Effector memory CD8-positive, alpha-beta T cell (primary cell): Measurements from ENCODE around the gene C12orf75.

Source experiments
- ATAC-seq: fragments of 150-1000 bp; cut with Tn5 transposase; replicated peaks from 2 replicates; pipeline ENCODE4 v1.10.0; 2021; ENCODE audit warnings: mild to moderate bottlenecking, moderate library complexity
- DNase-seq, 3 experiments: peaks; one replicate each; pipeline ENCODE4 v3.0.0; 2021
- H3K27ac Mint-ChIP-seq, 2 donors: one replicate each; pipeline ENCODE4 v1.8.0; 2022; ENCODE audit warnings: mild to moderate bottlenecking in 2 of 2, mixed read lengths in 2 of 2, moderate library complexity in 2 of 2
- H3K27me3 Mint-ChIP-seq, 2 donors: one replicate each; pipeline ENCODE4 v1.8.0; 2022; ENCODE audit warnings: mixed read lengths in 2 of 2
- H3K36me3 Mint-ChIP-seq: one replicate; pipeline ENCODE4 v1.8.0; 2022; ENCODE audit warnings: mild to moderate bottlenecking, moderate library complexity, mixed read lengths; ENCODE audit not compliant: insufficient read depth
- H3K4me1 Mint-ChIP-seq, 2 donors: one replicate each; pipeline ENCODE4 v1.8.0; 2022; ENCODE audit warnings: low read depth in 2 of 2, mixed read lengths in 2 of 2
- H3K4me3 Mint-ChIP-seq, 2 donors: one replicate each; pipeline ENCODE4 v1.8.0; 2022; ENCODE audit warnings: mild to moderate bottlenecking in 2 of 2, mixed read lengths in 2 of 2, moderate library complexity in 2 of 2
- H3K9me3 Mint-ChIP-seq, 2 donors: one replicate each; pipeline ENCODE4 v1.8.0; 2022; ENCODE audit warnings: mixed read lengths in 2 of 2

Gene C12orf75

DNA sequence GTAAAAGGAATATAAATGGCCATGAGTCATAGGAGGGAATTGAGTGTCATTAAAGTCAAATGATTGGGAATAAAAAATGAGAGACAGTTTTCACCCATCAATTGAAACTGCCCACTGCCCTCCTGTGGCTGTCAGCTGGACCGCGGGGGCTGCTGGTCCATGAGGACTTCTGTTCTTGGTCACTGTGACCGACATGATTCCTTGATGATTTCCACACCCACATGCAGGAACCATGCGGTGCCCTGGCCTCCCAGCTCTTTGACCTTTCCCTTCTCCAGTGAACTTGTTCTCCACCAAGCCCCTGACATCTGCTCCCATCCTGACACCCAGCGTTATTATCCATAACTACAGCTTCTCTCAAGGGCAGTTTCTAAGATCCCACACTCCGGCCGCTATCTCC lies 48.4 kb downstream of the C12orf75 start:
- DNase-seq (no peak), ATAC-seq (no peak)
- H3K27ac Mint-ChIP-seq = no peak overlapping the region
- no peaks in the 10 kb centered on the region for H3K4me1 Mint-ChIP-seq
- no peak overlapping the region for H3K4me3 Mint-ChIP-seq
- H3K9me3 Mint-ChIP-seq = no peaks in the 10 kb centered on the region
- H3K27me3 Mint-ChIP-seq = no peaks in the 10 kb centered on the region
- H3K36me3 Mint-ChIP-seq = peaks cover 4% of the 10 kb centered on the region

DNA sequence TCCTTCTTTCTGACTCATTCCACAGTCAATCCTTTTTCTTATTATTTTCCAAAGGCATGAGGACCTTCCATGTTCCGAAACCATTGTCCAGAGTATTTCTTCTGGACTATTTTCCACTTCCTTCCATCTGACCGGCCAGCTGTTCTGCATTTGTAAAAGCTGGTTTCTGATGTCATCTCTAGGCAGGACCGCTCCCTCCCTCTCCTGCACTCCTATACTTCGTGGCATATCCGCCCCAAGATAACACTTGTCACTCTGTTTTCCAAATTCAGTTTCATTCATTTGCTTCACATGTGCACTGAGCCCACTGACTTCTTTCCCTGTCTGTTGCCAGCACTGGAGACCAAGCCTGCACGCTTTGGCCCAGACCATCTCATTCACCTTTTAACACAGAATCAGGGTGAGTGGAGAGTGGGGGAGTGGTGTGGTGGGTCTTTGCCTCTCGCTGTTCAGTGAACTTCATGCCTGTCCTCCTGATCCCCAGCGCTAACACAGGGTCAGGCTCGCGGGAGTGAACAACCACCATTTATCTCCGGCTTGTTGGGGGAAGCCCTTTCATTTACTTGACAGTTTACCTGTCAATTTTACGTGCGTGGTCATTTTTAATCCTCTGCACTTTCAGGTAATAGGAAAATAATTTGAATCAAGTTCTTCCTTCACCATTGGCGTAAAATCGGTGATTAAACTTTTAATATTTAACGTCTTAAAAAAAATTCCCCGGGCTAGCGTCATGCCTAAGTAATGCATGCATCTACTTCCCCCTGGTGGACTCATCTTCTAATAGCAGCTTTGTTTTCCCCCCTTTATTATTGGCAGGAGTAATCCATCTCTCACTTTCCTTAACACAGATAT lies 52.5 kb downstream of the C12orf75 start:
- DNase-seq = peak; percentile 36 to 42 (median 38)
- peak; percentile 63 for ATAC-seq
- Mint-ChIP-seq H3K27ac (no peak overlapping the region), H3K27me3 (no peaks in the 10 kb centered on the region), H3K36me3 (no peaks in the 10 kb centered on the region), H3K9me3 (no peaks in the 10 kb centered on the region), H3K4me1 (no peaks in the 10 kb centered on the region), H3K4me3 (no peak overlapping the region)

DNA sequence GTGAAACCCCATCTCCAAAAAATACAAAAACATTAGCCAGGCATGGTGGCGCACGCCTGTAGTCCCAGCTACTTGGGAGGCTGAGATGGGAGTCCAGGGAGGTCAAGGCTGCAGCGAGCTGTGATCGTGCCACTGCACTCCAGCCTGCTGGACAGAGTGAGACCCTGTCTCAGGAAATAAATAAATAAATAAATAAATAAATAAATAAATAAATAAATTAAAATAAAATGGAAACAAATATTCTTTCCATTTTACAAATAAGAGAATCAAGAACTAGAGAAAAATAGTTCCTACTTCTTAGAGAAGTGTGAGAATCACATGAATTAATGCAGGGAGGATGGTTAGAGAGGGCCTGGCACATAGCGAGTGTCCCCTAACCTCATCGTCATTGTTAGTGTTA lies 53.7 kb downstream of the C12orf75 start:
- DNase-seq (no peak), ATAC-seq (no peak)
- Mint-ChIP-seq H3K9me3 (no peaks in the 10 kb centered on the region), H3K27me3 (no peaks in the 10 kb centered on the region), H3K4me3 (no peak overlapping the region), H3K27ac (no peak overlapping the region), H3K4me1 (no peaks in the 10 kb centered on the region), H3K36me3 (no peaks in the 10 kb centered on the region)

DNA sequence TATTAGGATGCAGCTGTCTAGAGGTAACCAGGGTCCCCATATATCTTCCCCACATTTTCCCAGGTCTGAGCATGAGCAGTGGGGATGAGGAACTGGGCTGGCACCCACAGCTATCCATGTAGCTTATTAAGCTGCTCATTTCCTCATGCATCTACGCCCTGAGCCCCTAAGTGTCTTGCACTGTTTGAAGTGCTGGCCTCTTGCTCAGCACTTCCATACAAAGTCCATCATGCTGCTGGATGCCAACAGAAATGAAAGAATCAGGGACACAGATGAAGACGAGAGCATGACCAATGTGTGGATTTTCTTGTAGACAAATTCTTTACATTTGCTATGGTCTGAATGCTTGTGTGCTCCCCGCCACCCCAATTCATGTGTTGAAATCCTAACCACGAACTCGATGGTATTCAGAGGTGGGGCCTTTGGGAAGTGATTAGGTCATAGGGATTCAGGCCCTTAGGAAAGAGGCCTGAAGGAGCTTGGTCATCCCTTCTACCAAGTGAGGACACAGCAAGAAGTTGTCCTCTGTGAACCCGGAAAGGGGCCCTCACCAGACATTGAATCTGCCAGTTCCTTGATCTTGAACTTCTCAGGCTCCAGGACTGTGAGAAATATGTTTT lies 54.5 kb downstream of the C12orf75 start:
- ATAC-seq = no peak
- Mint-ChIP-seq H3K9me3 (no peaks in the 10 kb centered on the region), H3K4me3 (no peak overlapping the region), H3K36me3 (no peaks in the 10 kb centered on the region), H3K27me3 (no peaks in the 10 kb centered on the region), H3K27ac (no peak overlapping the region), H3K4me1 (no peaks in the 10 kb centered on the region)
- no peak for DNase-seq

DNA sequence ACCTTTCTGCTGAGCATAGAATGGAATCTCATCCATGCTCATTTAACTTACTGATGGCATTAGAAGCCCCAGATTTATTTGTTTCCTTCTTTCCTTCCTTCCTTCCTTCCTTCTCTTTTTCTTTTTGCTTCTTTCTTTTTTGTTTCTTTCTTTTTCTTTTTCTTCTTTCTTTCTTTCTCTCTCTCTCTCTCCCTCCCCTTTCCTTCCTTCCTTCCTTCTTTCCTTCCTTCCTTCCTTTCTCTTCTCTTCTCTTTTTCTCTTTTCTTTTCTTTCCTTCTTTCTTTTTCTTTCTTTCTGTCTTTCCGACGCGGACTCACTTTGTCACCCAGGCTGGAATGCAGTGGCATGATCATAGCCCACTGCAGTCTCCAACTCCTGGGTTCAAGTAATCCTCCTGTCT lies 55.9 kb downstream of the C12orf75 start:
- Mint-ChIP-seq H3K4me3 (no peak overlapping the region), H3K9me3 (no peaks in the 10 kb centered on the region), H3K36me3 (no peaks in the 10 kb centered on the region), H3K27ac (peak overlapping the region in 1 of 2 donors; percentile 6), H3K4me1 (no peaks in the 10 kb centered on the region), H3K27me3 (no peaks in the 10 kb centered on the region)
- ATAC-seq = no peak
- DNase-seq = no peak

DNA sequence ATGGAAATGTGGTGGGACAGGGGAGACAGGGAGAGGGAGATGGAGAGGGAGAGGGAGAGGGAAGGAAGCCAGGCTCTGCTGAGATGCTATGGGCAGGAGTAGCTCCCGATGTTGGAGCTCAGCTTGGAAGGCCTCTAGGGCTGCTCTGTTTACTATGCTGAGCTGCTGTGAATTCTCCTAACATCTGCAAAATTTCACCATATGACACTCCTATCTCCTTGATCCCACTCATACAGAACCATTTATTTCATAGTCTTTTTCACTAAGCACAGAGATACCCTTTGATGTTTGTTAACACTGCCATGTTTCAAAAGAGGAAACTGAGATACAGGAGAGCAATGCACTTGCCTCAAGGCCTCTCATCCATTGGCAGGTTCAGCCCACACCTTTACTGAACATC lies 60.7 kb downstream of the C12orf75 start:
- no peaks in the 10 kb centered on the region for H3K36me3 Mint-ChIP-seq
- no peak overlapping the region for H3K4me3 Mint-ChIP-seq
- no peaks in the 10 kb centered on the region for H3K27me3 Mint-ChIP-seq
- DNase-seq = no peak
- H3K4me1 Mint-ChIP-seq = peaks cover 0 to 2% of the 10 kb centered on the region in 2 donors
- ATAC-seq = no peak
- H3K27ac Mint-ChIP-seq = peak overlapping the region in 1 of 2 donors; percentile 14
- no peaks in the 10 kb centered on the region for H3K9me3 Mint-ChIP-seq

DNA sequence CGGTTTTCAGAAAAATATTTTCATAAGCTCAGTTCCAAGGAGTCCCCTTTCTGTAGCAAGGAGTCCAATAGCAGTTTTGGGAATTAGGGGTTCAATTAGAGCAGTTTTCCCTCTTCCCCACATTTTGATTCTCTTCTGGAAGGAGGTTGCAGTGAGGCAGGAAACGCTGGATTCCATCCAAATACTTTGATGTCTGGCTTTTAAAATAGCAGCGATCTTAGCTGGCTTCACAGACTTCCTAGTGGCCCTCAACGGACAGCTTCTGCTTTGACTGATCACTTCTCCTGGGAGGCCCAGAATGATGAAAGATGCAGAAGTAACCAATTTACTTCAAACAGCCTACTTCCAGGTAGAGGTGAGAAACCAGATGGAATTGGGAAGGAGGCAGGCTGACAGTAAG lies 63.1 kb downstream of the C12orf75 start:
- Mint-ChIP-seq H3K9me3 (no peaks in the 10 kb centered on the region), H3K4me3 (no peak overlapping the region), H3K36me3 (no peaks in the 10 kb centered on the region), H3K4me1 (peaks cover 0 to 2% of the 10 kb centered on the region in 2 donors), H3K27me3 (no peaks in the 10 kb centered on the region), H3K27ac (no peak overlapping the region)
- DNase-seq = no peak
- ATAC-seq = no peak

DNA sequence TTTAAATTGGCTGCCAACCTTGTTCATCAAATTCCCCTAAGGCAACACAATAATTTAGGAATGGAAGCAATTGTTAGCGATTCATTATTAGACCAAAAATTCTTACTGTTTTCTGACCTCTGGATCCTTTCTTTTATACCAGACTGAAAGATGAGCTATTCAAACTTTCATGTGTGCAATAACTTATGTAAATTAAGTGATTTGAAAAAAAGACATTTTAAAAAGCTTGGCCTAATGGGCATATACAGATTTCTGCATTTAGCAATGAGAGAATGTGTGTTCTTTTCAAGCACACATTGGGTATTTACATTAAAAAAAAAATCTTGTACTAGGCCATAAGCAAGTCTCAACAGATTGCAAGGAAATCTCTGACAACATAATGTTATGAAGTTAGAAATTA lies 65.5 kb downstream of the C12orf75 start:
- no peaks in the 10 kb centered on the region for H3K9me3 Mint-ChIP-seq
- no peaks in the 10 kb centered on the region for H3K36me3 Mint-ChIP-seq

DNA sequence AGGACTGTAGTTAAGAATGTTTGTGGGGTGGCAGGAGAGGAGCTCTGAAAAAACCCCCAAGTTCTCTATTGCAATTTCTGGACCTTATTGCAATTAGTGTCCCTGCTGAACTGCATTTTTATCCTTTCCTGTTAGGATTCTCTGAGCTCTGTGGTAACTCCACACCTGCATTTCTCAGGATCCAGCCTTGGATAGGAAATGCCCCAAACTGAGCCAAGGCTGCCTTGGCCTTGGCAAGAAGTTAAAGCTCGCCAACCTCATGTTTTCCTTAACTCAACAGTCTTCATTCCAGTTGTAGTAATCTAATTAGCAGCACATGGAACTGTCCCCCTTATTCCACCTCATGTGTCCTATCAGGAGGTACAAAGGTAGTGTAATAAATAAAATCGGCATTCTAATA lies 66.5 kb downstream of the C12orf75 start:
- ATAC-seq (no peak), DNase-seq (no peak)
- Mint-ChIP-seq H3K4me3 (no peak overlapping the region), H3K36me3 (no peaks in the 10 kb centered on the region), H3K27ac (peak overlapping the region in 1 of 2 donors; percentile 21), H3K27me3 (no peaks in the 10 kb centered on the region), H3K4me1 (peaks cover 0 to 2% of the 10 kb centered on the region in 2 donors), H3K9me3 (no peaks in the 10 kb centered on the region)

More for the DNA sequence above, 65.5 kb downstream of the C12orf75 start:
- H3K27me3 Mint-ChIP-seq = no peaks in the 10 kb centered on the region
- H3K4me1 Mint-ChIP-seq = peaks cover 0 to 2% of the 10 kb centered on the region in 2 donors
- H3K4me3 Mint-ChIP-seq = no peak overlapping the region
- H3K27ac Mint-ChIP-seq = no peak overlapping the region
- no peak for DNase-seq
- no peak for ATAC-seq

DNA sequence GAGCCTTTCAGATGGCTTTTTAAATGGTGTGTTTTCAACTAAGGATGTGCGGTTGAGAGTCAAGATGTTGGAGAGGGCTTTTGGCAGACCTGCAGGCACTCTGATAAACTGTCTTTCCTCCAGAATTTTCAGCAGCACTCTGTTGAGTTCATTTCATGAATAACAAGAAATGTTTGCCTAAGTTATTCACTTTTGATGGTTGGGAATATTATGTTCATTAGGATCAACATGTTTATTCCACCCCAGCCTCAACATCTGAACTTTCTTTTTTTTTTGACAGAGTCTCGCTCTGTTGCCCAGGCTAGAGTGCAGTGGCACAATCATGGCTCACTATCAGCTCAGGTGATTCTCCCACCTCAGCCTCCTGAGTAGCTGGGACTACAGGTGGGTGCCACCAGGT lies 68.4 kb downstream of the C12orf75 start:
- Mint-ChIP-seq H3K27ac (no peak overlapping the region), H3K9me3 (no peaks in the 10 kb centered on the region), H3K27me3 (no peaks in the 10 kb centered on the region), H3K4me1 (no peaks in the 10 kb centered on the region), H3K36me3 (no peaks in the 10 kb centered on the region), H3K4me3 (no peak overlapping the region)
- no peak for ATAC-seq
- DNase-seq = no peak

DNA sequence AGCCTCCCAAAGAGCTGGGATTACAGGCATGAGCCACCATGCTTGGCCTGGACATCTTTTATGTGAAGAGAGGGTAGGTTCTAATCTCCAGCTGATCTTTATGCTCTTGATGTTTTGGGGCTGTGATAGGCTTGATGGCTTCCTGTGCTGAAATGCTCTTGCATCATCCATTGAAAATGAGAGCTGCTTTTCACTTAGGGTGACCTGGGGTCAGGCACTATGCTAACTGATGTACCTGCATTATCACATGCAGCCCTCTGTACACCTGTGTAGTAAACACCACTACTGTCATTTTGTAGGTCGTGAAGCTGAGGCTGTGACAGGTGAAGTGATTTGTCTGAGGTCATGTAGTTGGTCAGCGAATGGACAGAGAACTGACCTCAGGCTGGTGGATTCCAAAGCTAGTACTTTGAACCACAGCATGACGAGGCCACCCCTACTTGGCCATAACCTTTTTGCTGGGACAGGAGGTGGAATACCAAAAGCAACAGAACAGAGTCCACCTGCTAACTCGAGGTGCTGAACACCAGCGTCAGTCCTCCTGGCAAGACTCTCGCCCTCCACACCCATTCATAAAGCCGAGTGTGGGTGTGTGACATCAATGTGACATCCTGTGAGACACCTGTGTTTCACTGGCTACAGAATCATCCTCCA lies 69.1 kb downstream of the C12orf75 start:
- no peak overlapping the region for H3K4me3 Mint-ChIP-seq
- no peak for ATAC-seq
- peaks cover 4% of the 10 kb centered on the region for H3K36me3 Mint-ChIP-seq
- no peaks in the 10 kb centered on the region for H3K27me3 Mint-ChIP-seq
- no peaks in the 10 kb centered on the region for H3K4me1 Mint-ChIP-seq
- H3K9me3 Mint-ChIP-seq = no peaks in the 10 kb centered on the region
- H3K27ac Mint-ChIP-seq = no peak overlapping the region
- no peak for DNase-seq

DNA sequence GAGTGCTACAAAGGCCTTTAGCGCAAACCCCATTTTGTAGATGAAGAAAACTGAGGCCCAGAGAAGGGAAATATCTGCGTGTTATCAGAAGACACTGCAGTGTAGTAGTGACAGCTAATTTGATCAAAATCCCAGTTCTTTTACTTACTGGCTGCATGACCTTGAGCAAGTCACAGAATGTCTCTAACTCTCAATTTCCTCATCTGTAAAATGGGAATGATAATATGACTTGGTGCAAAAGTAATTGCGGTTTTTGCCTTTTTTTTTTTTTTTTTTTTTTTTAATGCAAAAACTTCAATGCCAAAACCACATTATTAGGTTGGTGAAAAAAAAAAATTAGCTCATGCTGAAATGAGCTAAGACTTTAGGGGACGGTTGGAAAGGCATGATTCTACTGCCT lies 69.7 kb downstream of the C12orf75 start:
- no peak overlapping the region for H3K27ac Mint-ChIP-seq

DNA sequence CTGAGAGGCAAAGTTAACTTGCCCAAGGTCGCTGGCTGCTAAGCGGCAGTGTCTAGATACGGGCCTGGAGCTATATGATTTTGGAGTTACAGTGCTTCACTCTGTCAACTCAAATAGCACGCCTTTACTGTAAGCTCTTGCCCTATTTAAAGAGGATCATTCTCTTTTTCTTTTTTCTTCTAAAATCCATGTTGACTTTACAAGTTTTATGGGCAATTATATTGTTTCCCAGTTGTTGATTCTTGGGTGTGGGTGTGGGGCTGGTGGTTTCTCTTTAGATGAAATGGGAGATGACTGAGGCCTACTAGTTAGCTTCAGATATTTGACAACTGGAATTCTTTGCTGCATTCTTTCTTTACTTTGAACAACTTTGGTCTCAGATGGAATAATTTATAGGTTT lies 70.7 kb downstream of the C12orf75 start:
- H3K27ac Mint-ChIP-seq = no peak overlapping the region
- peaks cover 4% of the 10 kb centered on the region for H3K36me3 Mint-ChIP-seq
- no peaks in the 10 kb centered on the region for H3K27me3 Mint-ChIP-seq
- ATAC-seq (no peak), DNase-seq (no peak)
- H3K9me3 Mint-ChIP-seq = no peaks in the 10 kb centered on the region
- H3K4me3 Mint-ChIP-seq = no peak overlapping the region
- no peaks in the 10 kb centered on the region for H3K4me1 Mint-ChIP-seq

More for the DNA sequence above, 69.7 kb downstream of the C12orf75 start:
- peaks cover 4% of the 10 kb centered on the region for H3K36me3 Mint-ChIP-seq
- H3K4me1 Mint-ChIP-seq = no peaks in the 10 kb centered on the region
- DNase-seq = no peak
- H3K9me3 Mint-ChIP-seq = no peaks in the 10 kb centered on the region
- no peaks in the 10 kb centered on the region for H3K27me3 Mint-ChIP-seq
- ATAC-seq = no peak
- no peak overlapping the region for H3K4me3 Mint-ChIP-seq

DNA sequence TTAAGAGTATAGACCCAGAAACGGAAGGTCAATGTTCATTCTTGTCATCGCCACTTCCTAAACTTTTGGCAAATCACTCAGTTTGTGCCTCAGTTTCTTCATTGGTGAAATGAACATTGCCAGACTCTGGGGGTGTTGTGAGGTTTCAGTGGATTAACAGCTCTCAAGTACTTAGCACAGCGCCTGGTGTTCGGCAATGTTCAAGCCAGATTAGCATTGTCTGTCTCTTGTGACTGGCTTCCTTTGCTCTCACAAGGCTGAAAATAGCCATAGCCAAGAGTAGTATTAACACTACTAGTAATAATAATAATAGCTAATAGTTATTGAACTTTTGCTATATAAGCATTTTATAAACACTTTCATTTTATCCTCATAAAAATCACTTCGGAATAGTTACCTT lies 71.9 kb downstream of the C12orf75 start:
- ATAC-seq (no peak), DNase-seq (no peak)
- Mint-ChIP-seq H3K27me3 (no peaks in the 10 kb centered on the region), H3K9me3 (no peaks in the 10 kb centered on the region), H3K4me3 (no peak overlapping the region), H3K27ac (no peak overlapping the region), H3K36me3 (peaks cover 4% of the 10 kb centered on the region), H3K4me1 (no peaks in the 10 kb centered on the region)
